DND-41 (cell line): ENCODE results near the gene FMOD.

Experiments used
- ATAC-seq: fragments of 200-7000 bp; cut with Tn5 transposase; 3 replicates; pipeline ENCODE4 v1.9.1; 2021; ENCODE audit warnings: low read depth; ENCODE audit not compliant: insufficient read depth
- DNase-seq: peaks from one replicate; pipeline ENCODE4 v3.0.0-alpha.2; 2020
- H2AFZ ChIP-seq: 2 replicates; pipeline ENCODE4 v1.6.0; 2012; ENCODE audit warnings: low read depth, low read length
- H3K27ac ChIP-seq: 2 replicates; pipeline ENCODE4 v1.5.1; 2012; ENCODE audit warnings: low read length, inconsistent platforms
- H3K27me3 ChIP-seq: fragments of 200-600 bp; sonication (generic); 2 replicates; pipeline ENCODE4 v1.6.0; 2012; ENCODE audit warnings: low read length, mild to moderate bottlenecking, inconsistent platforms; ENCODE audit not compliant: insufficient read depth, poor library complexity
- H3K36me3 ChIP-seq: 2 replicates; pipeline ENCODE4 v1.5.1; 2012; ENCODE audit warnings: low read length, inconsistent platforms; ENCODE audit not compliant: insufficient read depth
- H3K4me1 ChIP-seq: 2 replicates; pipeline ENCODE4 v1.5.1; 2012; ENCODE audit warnings: mild to moderate bottlenecking, low read length; ENCODE audit not compliant: insufficient read depth
- H3K4me2 ChIP-seq: 2 replicates; pipeline ENCODE4 v1.6.0; 2012; ENCODE audit warnings: mild to moderate bottlenecking, moderate library complexity, low read length, inconsistent platforms; ENCODE audit not compliant: insufficient read depth
- H3K4me3 ChIP-seq, 2 experiments: fragments of 200-600 bp in 1 of 2; shearing (Covaris generic) in 1 of 2; 2 replicates each; pipeline ENCODE4 v1.5.1; 2012 to 2016; ENCODE audit warnings: inconsistent platforms in 2 of 2, low read length in 2 of 2, mild to moderate bottlenecking in 2 of 2, low read depth in 1 of 2, moderate library complexity in 1 of 2
- H3K79me2 ChIP-seq: 2 replicates; pipeline ENCODE4 v1.6.0; 2012; ENCODE audit warnings: low read length, inconsistent platforms; ENCODE audit not compliant: insufficient read depth
- H3K9ac ChIP-seq: 2 replicates; pipeline ENCODE4 v1.6.0; 2012; ENCODE audit warnings: low read depth, mild to moderate bottlenecking, inconsistent platforms, low read length, moderate library complexity
- H3K9me3 ChIP-seq: 2 replicates; pipeline ENCODE4 v1.5.1; 2012; ENCODE audit warnings: low read length, moderate library complexity, mild to moderate bottlenecking, inconsistent platforms; ENCODE audit not compliant: insufficient read depth, severe bottlenecking
- H4K20me1 ChIP-seq: 2 replicates; pipeline ENCODE4 v1.6.0; 2012; ENCODE audit warnings: low read length; ENCODE audit not compliant: insufficient read depth
- CTCF ChIP-seq: IDR thresholded peaks from 2 replicates; pipeline ENCODE4 v1.5.1; 2012; ENCODE audit warnings: borderline replicate concordance, low read length, moderate library complexity, mild to moderate bottlenecking; ENCODE audit not compliant: poor library complexity, severe bottlenecking; ENCODE audit errors: extremely low read depth
- EZH2 ChIP-seq: IDR thresholded peaks from 3 replicates; pipeline ENCODE4 v1.6.1; 2012; ENCODE audit warnings: borderline replicate concordance, low read depth, mild to moderate bottlenecking, moderate library complexity, low read length, inconsistent platforms; ENCODE audit not compliant: severe bottlenecking

FMOD gene

GRCh38 chr1:203373991-203374390 lies 23.1 kb upstream of the FMOD start:
- peaks cover 7% of the 10 kb centered on the region for H3K27me3 ChIP-seq
- H2AFZ ChIP-seq, result no peak overlapping the region
- no peaks in the 10 kb centered on the region for H4K20me1 ChIP-seq
- no peak overlapping the region for H3K27ac ChIP-seq
- H3K4me1 ChIP-seq, result no peaks in the 10 kb centered on the region
- DNase-seq (no peak), ATAC-seq (no peak)
- no peaks in the 10 kb centered on the region for H3K9me3 ChIP-seq
- no peak overlapping the region for H3K4me3 ChIP-seq
- H3K9ac ChIP-seq, result no peak overlapping the region
- H3K4me2 ChIP-seq, result no peak overlapping the region
- H3K36me3 ChIP-seq, result no peaks in the 10 kb centered on the region
- TF ChIP-seq CTCF, result no peak
- no peak for TF ChIP-seq EZH2
- H3K79me2 ChIP-seq, result no peaks in the 10 kb centered on the region

DNA sequence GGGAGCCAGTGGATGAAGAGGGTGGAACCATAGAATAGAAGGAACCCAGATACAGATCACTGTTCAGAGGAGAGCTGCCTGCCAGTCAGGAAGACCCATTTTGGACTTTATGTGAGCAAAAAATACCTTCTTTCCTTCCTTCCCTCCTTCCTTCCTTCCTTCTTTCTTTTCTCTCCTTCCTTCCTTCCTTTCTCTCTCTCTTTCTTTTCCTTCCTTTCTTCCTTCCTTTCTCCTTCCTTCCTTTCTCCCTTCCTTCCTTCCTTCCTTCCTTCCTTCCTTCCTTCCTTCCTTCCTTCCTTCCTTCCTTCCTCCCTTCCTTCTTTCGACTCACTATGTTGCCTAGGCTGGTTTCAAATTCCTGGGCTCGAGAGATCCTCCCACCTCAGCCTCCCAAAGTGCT lies 22.1 kb upstream of the FMOD start:
- no peaks in the 10 kb centered on the region for H3K79me2 ChIP-seq
- ATAC-seq, result no peak
- H3K9me3 ChIP-seq, result no peaks in the 10 kb centered on the region
- H3K4me1 ChIP-seq, result no peaks in the 10 kb centered on the region
- H3K4me3 ChIP-seq, result no peak overlapping the region
- H3K4me2 ChIP-seq, result no peak overlapping the region
- DNase-seq, result no peak
- H4K20me1 ChIP-seq, result no peaks in the 10 kb centered on the region
- no peak overlapping the region for H2AFZ ChIP-seq
- H3K27ac ChIP-seq, result no peak overlapping the region
- H3K27me3 ChIP-seq, result peaks cover 6% of the 10 kb centered on the region
- TF ChIP-seq EZH2 (no peak), CTCF (no peak)
- no peaks in the 10 kb centered on the region for H3K36me3 ChIP-seq
- H3K9ac ChIP-seq, result no peak overlapping the region

DNA sequence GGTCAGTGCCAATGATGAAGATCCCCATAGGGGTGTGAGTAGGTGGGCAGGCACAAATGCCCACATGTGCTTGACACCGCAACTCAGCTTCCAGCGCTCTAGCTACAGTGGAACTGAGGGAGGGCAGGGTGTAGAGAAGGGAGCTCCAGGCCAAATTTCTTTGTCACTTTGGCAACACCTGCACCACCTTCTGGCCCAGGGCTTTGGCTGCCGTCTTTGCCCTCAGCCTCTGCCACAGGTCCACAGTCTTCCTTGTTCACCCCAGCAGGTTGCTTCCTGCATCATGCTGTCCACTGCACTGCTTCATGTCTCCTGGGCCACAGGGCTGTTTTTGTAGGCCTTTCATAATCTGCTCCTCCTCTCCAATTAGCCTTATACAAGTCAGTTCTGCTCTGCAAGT lies 20.4 kb upstream of the FMOD start:
- Histone ChIP-seq H3K4me3 (no peak overlapping the region), H4K20me1 (no peaks in the 10 kb centered on the region), H3K27ac (no peak overlapping the region), H3K27me3 (peaks cover 12% of the 10 kb centered on the region), H3K36me3 (no peaks in the 10 kb centered on the region), H3K4me1 (no peaks in the 10 kb centered on the region), H3K79me2 (no peaks in the 10 kb centered on the region), H3K9me3 (no peaks in the 10 kb centered on the region), H2AFZ (no peak overlapping the region), H3K4me2 (no peak overlapping the region), H3K9ac (no peak overlapping the region)
- ATAC-seq, result no peak
- no peak for DNase-seq
- TF ChIP-seq EZH2 (no peak), CTCF (no peak)

DNA sequence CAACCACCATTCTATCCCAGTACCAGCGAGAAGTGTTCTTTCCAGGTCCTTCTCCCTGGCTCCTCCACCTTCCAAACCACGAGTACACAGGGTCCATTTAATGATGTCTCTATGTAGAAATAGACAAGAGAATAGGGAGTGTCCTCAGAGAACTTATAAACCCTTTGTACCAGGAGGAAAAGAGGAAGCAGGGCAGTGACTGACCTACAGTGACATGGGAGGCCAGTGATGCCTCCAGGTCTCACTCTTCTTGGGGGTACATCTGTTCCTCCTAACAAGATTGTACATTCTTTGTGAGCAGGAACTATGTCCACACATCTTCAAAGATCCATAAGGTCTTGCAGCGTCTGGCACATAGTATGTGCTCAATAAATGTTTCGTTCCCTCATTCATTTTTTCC lies 18.7 kb upstream of the FMOD start:
- Histone ChIP-seq H3K4me2 (no peak overlapping the region), H3K9ac (no peak overlapping the region), H3K36me3 (no peaks in the 10 kb centered on the region), H3K4me1 (no peaks in the 10 kb centered on the region), H3K4me3 (no peak overlapping the region), H4K20me1 (no peaks in the 10 kb centered on the region), H3K27me3 (peaks cover 18% of the 10 kb centered on the region), H3K79me2 (no peaks in the 10 kb centered on the region), H3K9me3 (no peaks in the 10 kb centered on the region), H2AFZ (no peak overlapping the region), H3K27ac (no peak overlapping the region)
- no peak for TF ChIP-seq EZH2
- no peak for TF ChIP-seq CTCF
- DNase-seq, result no peak
- ATAC-seq, result no peak
